ENCODE results near the gene MYB.
"Not testable (repeated sequence)": the region's sequence is repeated elsewhere in the genome, so short reads cannot be mapped to it uniquely, and the experiment has no call there.

The MYB gene

GRCh38 chr6:135164387-135164786 is 16.7 kb upstream of the MYB start:
- not testable (repeated sequence) for H3K27me3 ChIP-seq (ENCODE audit: insufficient read depth, low read length); H3K36me3 ChIP-seq (ENCODE audit: insufficient read depth, low read length); H3K4me3 ChIP-seq (ENCODE audit: low read depth, low read length); H2AFZ ChIP-seq (ENCODE audit: low read length, unreplicated experiment); H3K27ac ChIP-seq (ENCODE audit: low read depth, low read length); H3K4me1 ChIP-seq (ENCODE audit: control insufficient read depth, insufficient read depth, low read length, unreplicated experiment); H3K79me2 ChIP-seq (ENCODE audit: control insufficient read depth, insufficient read depth, low read length, unreplicated experiment)

GRCh38 chr6:135165031-135165430 is 16.1 kb upstream of the MYB start:
- no peak overlapping the region for H3K27ac ChIP-seq (ENCODE audit: low read depth, low read length)
- no peaks in the 10 kb centered on the region for H3K4me1 ChIP-seq (ENCODE audit: control insufficient read depth, insufficient read depth, low read length, unreplicated experiment)
- no peaks in the 10 kb centered on the region for H3K36me3 ChIP-seq (ENCODE audit: insufficient read depth, low read length)
- no peak overlapping the region for H3K4me3 ChIP-seq (ENCODE audit: low read depth, low read length)
- H2AFZ ChIP-seq (ENCODE audit: low read length, unreplicated experiment) = no peak overlapping the region
- no peaks in the 10 kb centered on the region for H3K27me3 ChIP-seq (ENCODE audit: insufficient read depth, low read length)
- H3K79me2 ChIP-seq (ENCODE audit: control insufficient read depth, insufficient read depth, low read length, unreplicated experiment) = no peaks in the 10 kb centered on the region

- no peak overlapping the region for H3K27ac ChIP-seq (ENCODE audit: low read depth, low read length)
- H3K79me2 ChIP-seq (ENCODE audit: control insufficient read depth, insufficient read depth, low read length, unreplicated experiment) = no peaks in the 10 kb centered on the region
- no peaks in the 10 kb centered on the region for H3K36me3 ChIP-seq (ENCODE audit: insufficient read depth, low read length)
- no peak overlapping the region for H3K4me3 ChIP-seq (ENCODE audit: low read depth, low read length)
- H3K27me3 ChIP-seq (ENCODE audit: insufficient read depth, low read length) = no peaks in the 10 kb centered on the region
- no peak overlapping the region for H2AFZ ChIP-seq (ENCODE audit: low read length, unreplicated experiment)
- H3K4me1 ChIP-seq (ENCODE audit: control insufficient read depth, insufficient read depth, low read length, unreplicated experiment) = no peaks in the 10 kb centered on the region
These were observed 14.6 kb upstream of the MYB start for GRCh38 chr6:135166515-135166914.

- no peaks in the 10 kb centered on the region for H3K4me1 ChIP-seq (ENCODE audit: control insufficient read depth, insufficient read depth, low read length, unreplicated experiment)
- no peak overlapping the region for H3K27ac ChIP-seq (ENCODE audit: low read depth, low read length)
- no peaks in the 10 kb centered on the region for H3K36me3 ChIP-seq (ENCODE audit: insufficient read depth, low read length)
- no peak overlapping the region for H2AFZ ChIP-seq (ENCODE audit: low read length, unreplicated experiment)
- H3K4me3 ChIP-seq (ENCODE audit: low read depth, low read length) = no peak overlapping the region
- H3K79me2 ChIP-seq (ENCODE audit: control insufficient read depth, insufficient read depth, low read length, unreplicated experiment) = no peaks in the 10 kb centered on the region
- H3K27me3 ChIP-seq (ENCODE audit: insufficient read depth, low read length) = no peaks in the 10 kb centered on the region
These were observed 13.5 kb upstream of the MYB start for GRCh38 chr6:135167617-135168016.

- no peak overlapping the region for H3K4me3 ChIP-seq (ENCODE audit: low read depth, low read length)
- H3K27me3 ChIP-seq (ENCODE audit: insufficient read depth, low read length) = no peaks in the 10 kb centered on the region
- no peak overlapping the region for H3K27ac ChIP-seq (ENCODE audit: low read depth, low read length)
- no peaks in the 10 kb centered on the region for H3K36me3 ChIP-seq (ENCODE audit: insufficient read depth, low read length)
- no peaks in the 10 kb centered on the region for H3K79me2 ChIP-seq (ENCODE audit: control insufficient read depth, insufficient read depth, low read length, unreplicated experiment)
- no peak overlapping the region for H2AFZ ChIP-seq (ENCODE audit: low read length, unreplicated experiment)
- H3K4me1 ChIP-seq (ENCODE audit: control insufficient read depth, insufficient read depth, low read length, unreplicated experiment) = no peaks in the 10 kb centered on the region
These were observed 12.3 kb upstream of the MYB start for GRCh38 chr6:135168766-135169165.

GRCh38 chr6:135170238-135170637 is 10.9 kb upstream of the MYB start:
- Histone ChIP-seq H3K4me3 (ENCODE audit: low read depth, low read length) (no peak overlapping the region), H3K36me3 (ENCODE audit: insufficient read depth, low read length) (no peaks in the 10 kb centered on the region), H3K4me1 (ENCODE audit: control insufficient read depth, insufficient read depth, low read length, unreplicated experiment) (no peaks in the 10 kb centered on the region), H3K27me3 (ENCODE audit: insufficient read depth, low read length) (no peaks in the 10 kb centered on the region), H3K27ac (ENCODE audit: low read depth, low read length) (no peak overlapping the region), H3K79me2 (ENCODE audit: control insufficient read depth, insufficient read depth, low read length, unreplicated experiment) (no peaks in the 10 kb centered on the region), H2AFZ (ENCODE audit: low read length, unreplicated experiment) (no peak overlapping the region)

- Histone ChIP-seq H3K79me2 (ENCODE audit: control insufficient read depth, insufficient read depth, low read length, unreplicated experiment) (no peaks in the 10 kb centered on the region), H3K36me3 (ENCODE audit: insufficient read depth, low read length) (no peaks in the 10 kb centered on the region), H2AFZ (ENCODE audit: low read length, unreplicated experiment) (no peak overlapping the region), H3K27ac (ENCODE audit: low read depth, low read length) (no peak overlapping the region), H3K27me3 (ENCODE audit: insufficient read depth, low read length) (no peaks in the 10 kb centered on the region), H3K4me1 (ENCODE audit: control insufficient read depth, insufficient read depth, low read length, unreplicated experiment) (no peaks in the 10 kb centered on the region), H3K4me3 (ENCODE audit: low read depth, low read length) (no peak overlapping the region)
These were observed 10.3 kb upstream of the MYB start for GRCh38 chr6:135170849-135171248.

- Histone ChIP-seq H3K27ac (ENCODE audit: low read depth, low read length) (no peak overlapping the region), H3K79me2 (ENCODE audit: control insufficient read depth, insufficient read depth, low read length, unreplicated experiment) (no peaks in the 10 kb centered on the region), H3K27me3 (ENCODE audit: insufficient read depth, low read length) (no peaks in the 10 kb centered on the region), H3K36me3 (ENCODE audit: insufficient read depth, low read length) (no peaks in the 10 kb centered on the region), H3K4me1 (ENCODE audit: control insufficient read depth, insufficient read depth, low read length, unreplicated experiment) (no peaks in the 10 kb centered on the region), H3K4me3 (ENCODE audit: low read depth, low read length) (no peak overlapping the region), H2AFZ (ENCODE audit: low read length, unreplicated experiment) (no peak overlapping the region)
These were observed 7.7 kb upstream of the MYB start for GRCh38 chr6:135173242-135173988.

- no peak overlapping the region for H3K27ac ChIP-seq (ENCODE audit: low read depth, low read length)
- H3K36me3 ChIP-seq (ENCODE audit: insufficient read depth, low read length) = no peaks in the 10 kb centered on the region
- no peaks in the 10 kb centered on the region for H3K79me2 ChIP-seq (ENCODE audit: control insufficient read depth, insufficient read depth, low read length, unreplicated experiment)
These were observed 7.1 kb upstream of the MYB start for GRCh38 chr6:135173989-135174484.

GRCh38 chr6:135176058-135176457 is 5.0 kb upstream of the MYB start:
- Histone ChIP-seq H3K27me3 (ENCODE audit: insufficient read depth, low read length) (no peaks in the 10 kb centered on the region), H2AFZ (ENCODE audit: low read length, unreplicated experiment) (no peak overlapping the region), H3K4me1 (ENCODE audit: control insufficient read depth, insufficient read depth, low read length, unreplicated experiment) (no peaks in the 10 kb centered on the region), H3K27ac (ENCODE audit: low read depth, low read length) (no peak overlapping the region), H3K4me3 (ENCODE audit: low read depth, low read length) (no peak overlapping the region), H3K36me3 (ENCODE audit: insufficient read depth, low read length) (no peaks in the 10 kb centered on the region), H3K79me2 (ENCODE audit: control insufficient read depth, insufficient read depth, low read length, unreplicated experiment) (no peaks in the 10 kb centered on the region)

More at GRCh38 chr6:135173989-135174484, 7.1 kb upstream of the MYB start:
- no peak overlapping the region for H2AFZ ChIP-seq (ENCODE audit: low read length, unreplicated experiment)
- no peak overlapping the region for H3K4me3 ChIP-seq (ENCODE audit: low read depth, low read length)
- H3K4me1 ChIP-seq (ENCODE audit: control insufficient read depth, insufficient read depth, low read length, unreplicated experiment) = no peaks in the 10 kb centered on the region
- H3K27me3 ChIP-seq (ENCODE audit: insufficient read depth, low read length) = no peaks in the 10 kb centered on the region

GRCh38 chr6:135176464-135176863 is 4.6 kb upstream of the MYB start:
- Histone ChIP-seq H3K36me3 (ENCODE audit: insufficient read depth, low read length) (no peaks in the 10 kb centered on the region), H3K4me1 (ENCODE audit: control insufficient read depth, insufficient read depth, low read length, unreplicated experiment) (no peaks in the 10 kb centered on the region), H3K4me3 (ENCODE audit: low read depth, low read length) (no peak overlapping the region), H3K79me2 (ENCODE audit: control insufficient read depth, insufficient read depth, low read length, unreplicated experiment) (no peaks in the 10 kb centered on the region), H3K27ac (ENCODE audit: low read depth, low read length) (no peak overlapping the region), H3K27me3 (ENCODE audit: insufficient read depth, low read length) (no peaks in the 10 kb centered on the region), H2AFZ (ENCODE audit: low read length, unreplicated experiment) (no peak overlapping the region)
